SK-MEL-5 (cell line): ENCODE data around the gene MRPL19. TPM values are rescaled to one million over a fixed set of nuclear protein-coding genes. Genes with fewer than 3 reads are reported as not detected.
A peak's percentile ranks its signal among the peaks of the same experiment; 100 is the strongest.
"Not testable (repeated sequence)": the region's sequence is repeated elsewhere in the genome, so short reads cannot be mapped to it uniquely, and the experiment has no call there.

Experiments used
- DNase-seq: peaks from one replicate; pipeline ENCODE4 v3.0.0-alpha.2; 2016; ENCODE audit warnings: low read depth, low spot score
- in situ Hi-C: cut with HindIII; loops from 2 replicates; pipeline ENCODE4 v1.10.0; 2016; ENCODE audit warnings: low sequenced_read_pairs, high pct_unique_total_duplicates, low pct_unique_long_range_greater_than_20kb
- total RNA-seq: library from RNA; depleted of rRNA; stranded (reverse); fragments of >200 nt; shearing (Covaris generic); gene quantifications from 2 replicates; pipeline ENCODE4 v1.2.3, GENCODE V29; 2014

MRPL19 gene
- total RNA-seq, 1 experiment from 2014 or later = 106 TPM

DNA sequence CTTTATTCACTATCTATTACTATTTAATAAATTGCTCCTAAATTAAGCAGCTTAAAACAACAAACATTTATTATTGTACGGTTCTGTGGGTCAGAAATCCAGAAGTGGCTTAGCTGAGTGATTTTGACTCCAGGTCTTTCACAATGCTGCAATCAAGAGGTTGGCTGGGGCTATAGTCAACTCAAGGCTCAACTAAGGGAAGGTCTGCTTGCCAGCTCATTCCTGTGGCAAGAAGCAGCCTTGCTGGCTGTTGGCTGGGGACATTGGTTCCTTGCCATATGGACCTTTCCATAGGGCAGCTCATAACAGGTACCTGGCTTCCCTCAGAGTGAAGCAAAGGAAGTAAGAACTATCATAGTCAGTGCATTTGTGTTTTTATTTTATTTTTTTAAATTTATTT lies 5.0 kb upstream of the MRPL19 start:
- in situ Hi-C loops = no loop called here
- DNase-seq = no peak

DNA sequence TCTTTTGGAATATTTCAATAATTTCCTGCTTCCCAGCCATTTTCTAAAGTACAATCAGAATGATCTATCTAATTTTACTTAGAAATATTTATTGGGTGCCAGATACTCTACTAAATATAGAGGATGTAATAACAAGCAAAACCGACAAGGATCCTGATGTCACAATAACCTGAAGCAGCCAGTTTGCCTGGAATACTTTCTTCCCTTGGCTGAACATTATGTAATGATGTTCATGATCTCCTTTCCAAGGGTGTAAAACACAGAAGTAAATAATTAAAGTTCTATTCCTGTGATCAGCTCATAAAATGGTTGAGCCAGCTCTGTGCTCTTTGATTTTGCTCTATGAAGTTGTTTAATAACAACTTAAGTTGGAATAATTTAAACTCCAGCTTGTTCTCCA lies 2.6 kb upstream of the MRPL19 start:
- no peak for DNase-seq
- in situ Hi-C loops = no loop called here

DNA sequence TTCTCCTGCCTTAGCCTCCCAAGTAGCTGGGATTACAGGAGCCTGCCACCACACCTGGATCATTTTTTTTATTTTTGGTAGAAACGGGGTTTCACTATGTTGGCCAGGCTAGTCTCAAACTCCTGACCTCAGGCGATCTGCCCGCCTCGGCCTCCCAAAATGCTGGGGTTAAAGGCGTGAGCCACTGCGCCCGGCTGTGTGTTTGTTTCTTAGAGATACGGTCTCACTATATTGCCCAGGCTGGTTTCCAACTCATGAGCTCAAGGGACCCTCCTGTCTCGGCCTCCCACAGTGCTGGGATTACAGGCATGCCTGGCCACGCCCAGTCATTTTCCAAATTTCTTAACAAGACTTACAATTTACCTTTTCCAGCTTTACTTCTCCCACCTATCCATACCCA lies 940 bp upstream of the MRPL19 start:
- DNase-seq = no peak
- in situ Hi-C loops = no loop called here

DNA sequence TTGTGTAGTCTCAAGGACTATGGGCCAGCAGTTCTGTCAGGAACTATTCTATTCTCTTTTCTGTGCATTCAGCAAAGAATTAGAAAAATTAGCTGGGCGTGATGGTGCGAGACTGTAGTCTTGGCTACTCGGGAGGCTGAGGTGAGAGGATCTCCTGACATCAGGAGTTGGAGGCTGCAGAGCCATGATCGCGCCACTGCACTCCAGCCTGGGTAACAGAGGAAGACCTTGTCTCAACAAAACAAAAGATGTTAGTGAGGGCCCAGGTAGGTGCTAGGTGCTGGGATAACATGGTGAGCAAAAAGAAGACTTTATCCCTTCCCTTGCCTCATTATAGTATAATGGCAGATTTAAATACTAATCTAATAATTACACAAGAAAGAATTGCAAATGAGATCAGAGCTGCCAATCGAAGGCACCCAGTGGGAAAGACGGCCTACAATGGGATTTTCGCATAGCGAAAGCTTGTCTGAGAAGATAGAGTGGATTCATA lies 447 bp upstream of the MRPL19 start:
- in situ Hi-C loops = no loop called here
- no peak for DNase-seq

DNA sequence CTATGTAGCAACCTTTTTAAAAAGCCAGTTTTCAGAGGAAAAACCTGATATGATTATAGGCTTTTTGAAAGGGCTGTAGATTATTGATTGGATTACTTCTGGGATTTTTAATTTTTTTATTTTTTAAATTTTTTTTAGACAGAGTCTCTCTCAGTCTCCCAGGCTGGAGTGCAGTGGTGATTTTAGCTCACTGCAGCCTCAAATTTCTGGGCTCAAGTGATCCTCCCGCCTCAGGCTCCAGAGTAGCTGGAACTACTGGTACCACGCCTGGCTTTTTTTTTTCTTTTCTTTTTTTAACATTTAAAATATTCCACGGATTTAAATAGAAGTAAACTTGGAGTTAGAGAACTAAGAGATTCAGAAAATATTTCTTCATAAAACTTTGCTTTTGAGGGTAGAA lies 1.2 kb downstream of the MRPL19 start:
- DNase-seq = peak; percentile 30
- in situ Hi-C loops = no loop called here

GRCh38 chr2:75654012-75654411 lies 7.4 kb downstream of the MRPL19 start:
- in situ Hi-C loops = no loop called here
- DNase-seq = peak; percentile 42

- in situ Hi-C loops = no loop called here
- DNase-seq = no peak
Measured at GRCh38 chr2:75655861-75656260, 9.3 kb downstream of the MRPL19 start.

GRCh38 chr2:75656563-75656962 lies 10.0 kb downstream of the MRPL19 start:
- in situ Hi-C loops = no loop called here

DNA sequence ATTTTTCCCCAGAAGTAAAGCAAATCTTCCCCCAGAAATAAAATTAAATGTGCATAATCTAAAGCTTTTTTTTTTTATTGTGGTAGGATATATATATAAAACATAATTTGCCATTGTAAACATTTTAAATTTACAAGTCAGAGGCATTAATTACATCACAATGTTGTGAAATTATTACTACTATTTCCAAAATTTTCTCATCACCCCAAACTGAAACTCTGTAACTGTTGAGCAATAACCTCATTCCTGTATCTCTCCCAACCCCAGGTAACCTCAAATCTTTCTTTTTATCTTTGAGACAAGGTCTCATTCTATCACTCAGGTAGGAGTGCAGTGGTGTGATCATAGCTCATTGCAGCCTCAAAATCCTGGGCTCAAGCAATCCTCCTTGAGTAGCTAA lies 11.2 kb downstream of the MRPL19 start:
- in situ Hi-C loops = no loop called here
- no peak for DNase-seq

More at GRCh38 chr2:75656563-75656962, 10.0 kb downstream of the MRPL19 start:
- no peak for DNase-seq

DNA sequence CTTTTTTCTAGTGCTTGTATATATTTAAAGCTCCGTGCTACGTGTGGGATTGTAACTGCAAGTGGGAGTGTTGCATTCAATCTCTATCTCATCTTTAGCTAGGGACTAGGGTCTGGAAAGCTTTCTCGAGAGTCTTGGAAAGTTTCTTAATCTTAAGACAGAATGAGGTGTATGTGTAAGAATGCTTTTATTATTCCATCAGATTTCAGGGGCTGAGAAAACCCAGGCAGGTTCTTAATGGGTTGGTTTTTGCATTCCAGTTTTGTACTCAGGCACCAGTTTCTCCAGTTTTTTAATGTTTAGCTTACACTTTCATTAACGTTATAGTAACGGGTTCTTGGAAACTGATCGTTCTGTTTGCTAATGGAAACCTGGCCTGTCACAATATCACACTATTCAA lies 20.3 kb downstream of the MRPL19 start:
- in situ Hi-C loops = no loop called here
- DNase-seq = no peak

DNA sequence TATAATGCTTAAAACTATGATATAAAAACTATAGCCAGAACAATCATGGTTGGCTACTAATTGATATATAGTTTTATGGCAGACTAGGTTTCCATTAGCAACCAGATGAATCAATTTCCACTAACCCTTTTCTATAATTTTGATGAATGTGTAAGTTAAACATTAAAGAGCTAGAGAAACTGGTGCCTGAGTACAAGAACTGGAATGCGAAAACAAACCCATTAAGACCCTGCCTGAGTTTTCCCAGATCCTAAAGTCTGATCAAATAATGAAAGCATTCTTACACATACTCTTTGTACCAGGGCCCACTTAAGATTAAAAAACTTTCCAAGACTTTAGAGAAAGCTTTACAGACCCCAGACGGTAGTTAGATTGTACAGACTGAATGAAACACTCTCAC lies 21.3 kb downstream of the MRPL19 start:
- in situ Hi-C loops = no loop called here
- no peak for DNase-seq

GRCh38 chr2:75675423-75675822 lies 28.8 kb downstream of the MRPL19 start:
- in situ Hi-C loops = not testable (repeated sequence)
- DNase-seq = peak; percentile 26

DNA sequence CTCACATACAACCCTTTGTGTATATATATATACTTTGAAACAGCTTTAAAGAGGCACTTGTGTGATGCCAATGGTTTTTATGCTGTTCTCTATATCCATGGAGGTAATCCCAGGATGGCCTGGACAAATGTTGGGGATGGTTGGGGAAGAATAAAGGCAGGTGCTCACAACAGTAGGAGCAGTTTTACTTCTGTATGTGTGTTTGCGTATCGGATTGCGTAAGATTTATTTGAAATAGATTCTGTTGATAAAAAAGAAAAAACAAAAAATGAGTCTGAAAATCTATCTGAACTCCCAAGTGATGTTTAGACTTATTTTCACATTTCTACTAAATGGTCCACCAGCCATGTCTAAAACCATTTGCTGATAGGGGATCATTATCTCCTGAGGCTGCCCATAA lies 29.3 kb downstream of the MRPL19 start:
- DNase-seq = no peak
- in situ Hi-C loops = no loop called here

GRCh38 chr2:75676464-75676863 lies 29.9 kb downstream of the MRPL19 start:
- in situ Hi-C loops = no loop called here
- DNase-seq = no peak

DNA sequence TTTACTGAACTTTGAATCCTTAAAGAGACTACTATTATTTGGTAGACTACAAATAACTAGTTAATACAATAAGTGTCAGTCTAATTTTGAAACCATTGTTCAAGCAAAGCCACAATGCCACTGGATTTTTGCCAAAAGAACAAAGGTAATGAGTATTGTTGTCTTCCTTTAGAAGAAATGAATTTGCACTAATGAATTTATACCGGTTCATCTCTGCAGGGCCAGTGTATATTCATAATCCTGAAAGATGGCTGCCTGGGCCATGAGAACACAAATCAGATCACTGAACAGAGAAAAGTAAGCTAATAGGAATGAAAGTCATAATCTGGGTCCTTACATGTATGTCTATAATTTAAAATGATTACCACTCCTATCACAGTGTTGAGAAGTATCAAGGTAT lies 33.0 kb downstream of the MRPL19 start:
- in situ Hi-C loops = no loop called here
- no peak for DNase-seq

GRCh38 chr2:75680402-75680801 lies 33.8 kb downstream of the MRPL19 start:
- DNase-seq = no peak
- in situ Hi-C loops = no loop called here

- in situ Hi-C loops = not testable (repeated sequence)
Measured at GRCh38 chr2:75683430-75683829, 36.8 kb downstream of the MRPL19 start.

DNA sequence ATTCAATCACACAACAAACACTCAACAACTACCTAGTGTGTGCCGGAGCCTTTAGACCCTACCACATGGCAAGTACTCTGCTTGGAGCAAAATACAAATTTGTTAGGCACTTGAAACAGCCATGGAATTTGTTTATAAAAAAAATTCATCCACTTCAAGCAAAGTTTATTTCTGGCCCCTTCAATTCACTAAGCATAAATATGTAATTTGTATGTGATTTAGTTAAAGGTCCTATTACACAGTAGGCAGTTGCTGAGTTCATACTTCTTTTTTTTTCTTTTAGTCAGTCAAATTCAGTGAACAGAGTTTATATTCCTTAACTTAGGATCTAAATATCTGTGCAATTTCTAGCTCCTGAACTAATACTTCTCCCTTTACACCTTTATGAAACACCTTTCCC lies 41.6 kb downstream of the MRPL19 start:
- DNase-seq = no peak
- in situ Hi-C loops = no loop called here

More at GRCh38 chr2:75683430-75683829, 36.8 kb downstream of the MRPL19 start:
- not testable (repeated sequence) for DNase-seq

- in situ Hi-C loops = no loop called here
- DNase-seq = no peak
Measured at GRCh38 chr2:75698918-75699317, 52.3 kb downstream of the MRPL19 start.

- in situ Hi-C loops = no loop called here
- DNase-seq = no peak
Measured at GRCh38 chr2:75702593-75702992, 56.0 kb downstream of the MRPL19 start.
